Right renal cortex interstitium (tissue), 3 donors: ENCODE measurements around the gene OGA. TPM values are rescaled to one million over a fixed set of nuclear protein-coding genes. Genes with fewer than 3 reads are reported as not detected.
"Not testable (repeated sequence)": the region's sequence is repeated elsewhere in the genome, so short reads cannot be mapped to it uniquely, and the experiment has no call there.

ENCODE experiments used
- DNase-seq, 3 donors: peaks; one replicate each; pipeline ENCODE4 v3.0.0-alpha.2; 2013; ENCODE audit warnings: low read depth in 3 of 3, low spot score in 2 of 3
- polyA plus RNA-seq, 3 donors: library from polyadenylated mRNA; unstranded; fragments of 120-200 nt; gene quantifications; one replicate each; pipeline ENCODE4 v1.2.1, GENCODE V29; 2013; ENCODE audit not compliant: insufficient read length in 3 of 3

Gene OGA
- polyA plus RNA-seq, 3 donors = 120 to 144 (median 140) TPM

DNA sequence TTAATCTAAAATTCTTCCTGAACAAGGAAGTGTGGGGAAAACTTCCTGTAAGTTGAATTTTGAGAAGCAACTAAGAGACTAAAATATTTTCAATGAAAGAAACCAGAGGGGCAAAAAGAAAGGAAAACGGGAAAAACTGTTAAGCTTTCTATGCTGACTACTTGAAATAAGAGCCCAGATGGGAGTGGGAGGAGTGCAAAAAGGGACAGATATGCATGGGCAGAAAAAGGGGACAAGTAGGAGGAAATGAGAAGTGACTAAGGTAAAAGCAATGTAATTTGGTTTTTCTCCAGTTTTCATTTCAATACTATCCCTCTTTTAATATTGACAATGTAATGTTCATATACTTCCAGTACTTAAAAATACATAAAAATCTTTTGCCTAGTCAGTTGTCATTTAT, 11.1 kb downstream of the OGA start:
- no peak for DNase-seq

DNA sequence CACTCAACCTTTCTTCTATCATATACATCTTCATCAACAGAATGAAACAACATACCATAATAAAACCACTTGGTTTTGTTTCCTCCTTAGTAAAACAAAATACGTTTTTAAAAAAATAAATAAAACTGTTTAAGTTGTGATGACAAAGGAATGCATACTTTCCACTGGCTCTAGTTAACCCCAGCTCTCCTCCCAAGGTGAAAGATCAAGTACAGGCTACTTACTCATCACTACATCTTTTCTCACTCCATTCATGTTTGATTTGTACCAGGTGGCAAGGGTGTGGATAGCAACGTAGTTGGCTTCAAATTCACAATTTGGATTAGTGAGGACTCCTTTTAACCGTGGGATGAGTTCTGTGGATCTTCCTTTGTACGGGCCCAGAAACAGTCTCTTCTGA, 14.7 kb downstream of the OGA start:
- no peak for DNase-seq

DNA sequence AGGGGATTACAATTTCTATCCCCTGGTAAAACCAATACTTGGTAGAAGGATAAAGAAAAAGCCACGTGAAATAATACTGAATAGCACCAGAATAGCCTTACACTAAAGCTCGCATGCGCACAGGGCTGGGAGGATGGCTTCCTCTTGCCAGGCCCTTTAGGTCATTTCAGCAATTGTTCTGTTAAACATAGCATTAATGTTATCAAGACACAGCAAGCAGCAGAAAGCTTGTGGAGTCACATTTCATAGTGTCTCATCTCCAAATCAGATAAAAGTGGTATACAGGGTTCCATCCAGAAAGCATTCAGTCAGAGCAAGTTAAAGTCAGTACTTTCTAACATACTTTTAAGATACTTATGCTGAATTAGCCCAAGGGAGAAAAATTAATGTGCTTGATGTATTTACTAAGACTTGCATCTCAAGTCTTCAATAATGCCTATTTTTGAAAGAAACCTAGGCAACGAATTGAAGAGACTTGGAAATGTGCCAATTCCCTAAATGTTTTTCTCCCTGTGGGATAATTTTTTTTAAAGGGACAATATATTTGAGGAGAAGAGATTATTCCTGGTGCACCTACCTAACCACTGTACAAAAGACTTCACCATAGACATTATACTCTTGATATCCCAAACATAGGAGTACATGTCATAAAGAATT, 20.7 kb downstream of the OGA start:
- no peak for DNase-seq

DNA sequence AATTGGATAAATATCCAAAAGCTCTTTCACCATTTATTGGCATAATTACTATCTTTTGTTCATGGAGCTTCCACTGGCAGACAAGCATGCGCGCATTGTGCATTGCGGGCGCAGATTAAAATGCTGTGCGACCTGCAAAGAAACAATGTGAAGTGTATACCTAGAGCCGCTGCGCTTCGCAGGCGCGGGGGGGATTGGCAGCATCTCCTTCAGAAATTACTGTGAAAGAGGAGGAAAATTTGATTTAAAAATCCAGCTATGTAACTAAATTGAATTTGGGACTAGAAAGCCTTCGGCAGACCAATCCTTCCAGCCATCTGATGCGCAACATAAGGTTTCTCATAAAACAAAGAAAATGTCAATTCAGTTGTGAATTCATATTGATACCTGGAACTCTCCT, 24.7 kb downstream of the OGA start:
- no peak for DNase-seq

DNA sequence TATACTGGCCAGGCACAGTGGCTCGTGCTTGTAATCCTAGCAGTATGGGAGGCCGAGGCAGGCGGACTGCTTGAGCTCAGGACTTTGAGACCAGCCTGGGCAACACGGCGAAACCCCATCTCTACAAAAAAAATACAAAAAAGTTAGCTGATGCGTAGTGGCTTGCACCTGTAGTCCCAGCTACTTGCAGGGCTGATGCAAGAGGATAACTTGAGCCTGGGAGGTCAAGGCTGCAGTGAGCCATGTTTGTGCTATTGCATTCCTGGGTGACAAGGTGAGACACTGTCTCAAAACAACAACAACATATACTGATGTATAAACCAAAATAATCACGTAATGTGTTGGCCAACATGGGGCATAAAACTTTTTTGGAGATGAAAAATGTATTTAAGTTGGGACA, 28.6 kb downstream of the OGA start:
- no peak for DNase-seq

DNA sequence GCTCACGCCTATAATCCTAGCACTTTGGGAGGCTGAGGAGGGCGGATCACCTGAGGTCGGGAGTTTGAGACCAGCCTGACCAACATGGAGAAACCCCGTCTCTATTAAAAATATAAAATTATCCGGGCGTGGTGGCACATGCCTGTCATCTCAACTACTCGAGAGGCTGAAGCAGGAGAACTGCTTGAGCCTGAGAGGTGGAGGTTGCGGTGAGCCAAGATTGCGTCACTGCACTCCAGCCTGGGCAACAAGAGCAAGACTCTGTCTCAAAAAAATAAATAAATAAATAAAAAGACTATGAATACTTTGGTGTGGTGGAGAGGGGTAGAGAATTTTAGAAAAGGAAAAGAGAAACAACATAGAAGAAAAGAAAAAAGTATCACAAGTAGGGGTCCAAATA, 29.0 kb downstream of the OGA start:
- not testable (repeated sequence) for DNase-seq

DNA sequence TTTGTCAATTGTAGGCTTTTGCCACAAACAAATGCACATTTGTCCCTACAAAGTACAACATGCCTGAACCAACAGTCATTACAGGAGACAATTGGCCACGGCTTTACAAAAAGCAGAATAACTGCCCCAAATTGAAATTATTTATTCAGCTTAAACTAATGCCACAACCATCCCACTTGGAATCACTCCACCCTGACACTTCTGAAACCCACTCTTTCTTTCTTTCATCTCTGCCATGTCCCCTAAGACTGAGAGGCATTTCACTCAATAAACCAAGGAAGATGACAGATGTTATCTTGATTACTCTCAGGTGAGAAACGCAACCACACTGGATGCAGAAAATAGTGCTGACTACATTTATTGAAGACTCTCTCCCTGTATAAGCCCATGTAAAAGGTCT, 32.4 kb downstream of the OGA start:
- no peak for DNase-seq

DNA sequence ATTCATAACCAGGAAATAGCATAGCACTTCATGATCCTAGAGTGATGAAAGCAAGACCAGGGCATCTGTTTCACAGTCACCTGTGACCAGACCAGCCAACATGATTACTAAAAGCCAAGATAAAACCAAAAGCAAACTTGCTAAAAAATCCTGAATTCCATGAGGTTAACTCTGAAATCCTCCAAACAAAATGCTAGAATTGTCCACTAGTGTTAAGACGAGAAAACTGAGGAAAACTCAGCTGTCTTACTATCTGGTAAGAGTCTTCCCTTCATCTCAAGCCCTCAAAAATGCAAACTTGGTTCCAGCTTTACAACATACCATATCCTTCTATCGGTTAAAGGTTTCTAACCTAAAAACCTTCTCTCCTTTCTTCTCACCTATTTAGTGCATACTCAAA, 33.7 kb downstream of the OGA start:
- DNase-seq = no peak

DNA sequence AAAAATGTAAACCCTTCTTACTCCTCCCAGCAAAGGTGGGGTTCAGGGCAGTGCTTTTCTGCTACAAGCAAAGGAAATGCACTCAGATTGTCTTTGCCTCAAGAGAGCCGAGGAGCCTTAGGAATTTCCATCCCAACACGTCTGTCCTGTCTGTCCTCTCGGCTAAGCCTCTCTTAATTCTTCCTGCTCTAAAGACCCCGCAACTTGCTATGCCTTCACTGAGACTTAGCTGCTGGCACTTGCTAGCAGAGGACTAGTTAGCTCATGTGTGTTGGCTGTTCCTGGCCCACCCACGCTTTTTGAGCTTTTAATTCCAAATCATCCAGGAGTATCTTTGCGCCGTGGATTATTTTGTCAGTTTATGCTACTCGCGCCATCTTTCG, 34.5 kb downstream of the OGA start:
- no peak for DNase-seq

DNA sequence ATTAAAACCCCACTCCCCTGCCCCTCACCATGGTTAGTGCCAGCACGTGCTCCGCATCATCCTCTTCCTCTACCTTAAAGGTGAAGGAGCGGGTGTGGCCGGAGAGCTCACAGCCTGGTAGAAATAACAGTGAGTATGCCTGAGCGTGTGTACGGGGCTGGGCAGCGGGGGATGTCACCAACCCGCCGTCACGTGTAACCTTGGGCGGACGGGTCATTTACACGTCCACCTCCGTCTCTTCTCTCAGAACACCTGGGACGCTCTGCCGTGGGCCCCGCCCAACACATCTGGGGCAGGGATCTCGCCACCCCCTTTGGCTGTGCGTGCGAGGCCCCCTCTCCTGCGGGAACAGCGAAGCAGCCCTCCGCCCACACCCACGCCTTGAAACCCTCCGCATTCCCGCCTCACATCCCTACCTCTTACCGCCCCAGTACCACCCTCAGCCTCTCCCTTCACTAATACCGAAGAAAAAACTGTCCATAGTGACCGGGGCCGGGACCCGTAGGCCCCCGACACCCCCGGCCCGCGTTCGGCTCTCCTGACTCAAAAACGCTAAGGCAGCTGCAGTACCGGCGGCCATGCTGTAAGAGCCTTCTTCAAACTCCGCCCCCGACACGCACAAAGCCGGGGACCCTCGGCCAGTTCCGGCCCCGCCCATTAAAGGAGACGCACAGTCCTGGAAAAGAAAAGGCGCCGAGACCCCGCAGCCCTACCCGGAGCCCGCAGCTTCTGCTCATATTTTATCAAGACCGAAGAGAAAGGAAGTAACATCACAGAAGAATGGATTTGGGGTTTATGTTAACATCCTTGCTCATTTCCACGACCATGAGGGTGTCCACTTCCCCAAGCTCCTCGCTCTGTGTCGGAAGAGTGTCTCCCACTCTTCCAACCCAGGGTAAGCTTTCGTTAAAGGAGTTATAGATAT, 35.2 kb downstream of the OGA start, which contains the start of gene NPM3:
Gene NPM3 (minus strand): TSS at position 636 of the 925 bp plus-strand sequence. CDS start 56 bp downstream, at position 580.
- DNase-seq = peak in 2 of 3 donors; percentile 64 to 80

DNA sequence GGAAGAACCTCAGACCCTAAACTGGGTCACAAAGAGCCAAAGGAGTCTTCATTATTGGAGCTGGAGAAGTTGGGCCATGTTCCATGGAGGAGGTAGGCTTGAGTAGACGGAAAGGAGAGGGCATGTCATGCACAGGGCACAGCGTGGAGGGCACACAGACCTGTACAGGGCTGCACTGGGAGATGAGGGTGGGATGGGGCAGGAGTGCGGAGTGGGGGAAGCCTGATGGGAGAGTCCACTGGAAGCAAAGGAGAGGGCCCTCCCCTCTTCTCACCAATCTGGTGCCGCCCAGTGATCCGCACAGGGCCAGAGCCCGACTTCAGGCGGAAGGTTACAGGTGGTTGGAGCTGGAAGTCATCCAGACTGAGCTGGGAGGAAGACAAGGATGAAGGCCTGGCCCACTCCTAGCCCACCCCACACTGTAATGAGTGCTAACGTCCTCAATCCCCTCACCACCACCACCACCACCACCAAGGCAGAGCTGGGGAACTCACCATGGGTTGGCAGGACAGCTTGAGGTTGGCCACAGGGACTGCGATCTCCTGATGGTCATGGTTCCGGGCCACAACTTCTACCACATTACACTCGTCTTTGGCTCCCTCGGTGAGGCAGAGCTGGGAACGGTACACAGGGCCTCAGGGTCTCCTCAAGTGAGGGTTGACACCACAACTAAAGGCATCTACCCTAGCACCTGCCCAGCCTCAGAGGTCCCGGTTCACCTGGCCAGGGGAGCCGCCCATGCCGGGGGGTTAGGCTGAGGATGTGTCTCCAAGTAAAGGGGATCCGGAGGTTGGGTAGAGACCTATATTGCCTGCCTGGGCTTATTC, 36.0 kb downstream of the OGA start:
- no peak for DNase-seq

DNA sequence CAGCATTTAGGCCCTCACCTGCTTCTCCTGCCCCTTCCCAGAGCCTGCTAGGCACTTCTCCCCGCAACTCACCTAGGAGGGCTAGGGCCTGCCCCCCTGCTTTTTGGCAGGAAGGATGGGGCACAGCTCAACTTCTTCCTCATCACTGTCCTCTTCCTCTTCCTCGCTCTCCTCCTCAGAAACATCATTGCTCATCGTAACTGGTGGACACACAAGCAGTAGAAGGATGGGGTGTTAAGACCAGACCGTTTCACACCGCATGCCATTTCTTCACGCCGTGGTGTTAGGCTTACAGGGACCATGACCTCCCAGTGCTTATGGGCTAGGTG, 36.6 kb downstream of the OGA start:
- DNase-seq = no peak

DNA sequence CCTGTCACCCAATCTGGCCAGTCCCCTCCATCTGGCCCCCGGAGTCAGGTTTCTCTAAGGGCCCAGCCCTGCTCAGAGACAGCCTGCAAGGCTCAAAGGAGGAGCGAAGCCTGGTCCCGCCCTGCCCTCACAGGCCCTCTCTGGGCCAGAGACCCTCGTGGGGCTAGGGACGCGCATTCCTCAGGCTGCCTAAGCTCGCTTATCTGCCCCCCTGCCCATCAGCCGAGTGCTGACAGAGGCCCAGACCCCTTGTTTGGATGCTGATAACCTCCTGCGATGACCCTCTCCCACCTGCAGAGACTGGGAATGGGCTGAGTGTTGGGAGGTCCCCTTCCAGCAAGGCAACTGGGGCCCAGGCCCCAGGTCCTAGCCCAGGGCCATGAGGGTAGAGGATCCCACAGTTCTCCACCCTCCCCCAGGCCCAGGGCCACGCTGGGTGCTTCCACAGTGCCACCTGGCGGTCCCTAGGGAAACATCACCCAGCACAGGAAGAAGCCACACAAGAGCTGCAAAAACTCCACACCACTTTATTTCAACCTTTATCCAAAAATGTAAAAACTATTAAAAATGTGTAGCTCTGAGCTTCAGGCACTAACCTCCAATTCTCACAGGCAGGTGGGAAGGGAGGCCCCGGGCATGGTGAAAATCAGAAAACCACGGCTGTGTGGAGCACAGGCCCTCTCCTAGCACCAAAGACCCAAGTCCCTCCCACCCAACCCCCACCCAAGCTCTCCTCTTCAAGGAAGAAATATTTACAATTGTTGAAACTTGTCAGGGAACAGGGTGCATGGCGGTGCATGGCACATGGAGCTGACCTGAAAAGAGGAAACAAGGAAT, 37.2 kb downstream of the OGA start:
- DNase-seq = no peak

DNA sequence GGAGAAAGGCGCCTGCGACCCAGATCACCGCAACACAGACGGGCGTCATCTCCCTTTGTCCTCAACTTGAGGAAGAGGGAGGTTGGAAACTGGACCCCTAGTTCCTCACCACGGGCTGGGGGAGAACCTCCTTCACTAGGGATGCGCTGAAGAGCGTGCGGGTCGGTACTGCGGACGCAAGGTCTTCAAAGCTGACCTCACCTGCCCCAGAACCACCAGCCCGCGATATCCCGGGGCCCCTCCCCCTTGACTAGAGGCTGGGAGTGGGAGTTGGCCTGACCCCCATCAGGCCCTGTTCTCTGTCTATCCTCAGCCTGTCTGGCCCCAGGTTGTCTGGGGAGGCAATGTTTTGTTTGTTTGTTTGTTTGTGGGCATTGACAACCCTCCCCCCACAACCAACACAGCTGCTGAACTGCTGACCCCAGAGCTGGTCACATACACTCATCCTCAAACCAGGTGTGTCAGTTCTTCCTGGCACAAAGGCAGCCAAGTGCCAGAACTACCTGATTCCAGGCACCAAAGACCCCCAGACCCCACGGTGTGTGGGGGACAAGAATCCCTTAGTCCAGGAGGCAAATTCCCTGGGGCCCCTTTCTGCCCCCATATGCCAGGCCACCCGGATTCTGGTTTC, 37.9 kb downstream of the OGA start:
- no peak for DNase-seq

DNA sequence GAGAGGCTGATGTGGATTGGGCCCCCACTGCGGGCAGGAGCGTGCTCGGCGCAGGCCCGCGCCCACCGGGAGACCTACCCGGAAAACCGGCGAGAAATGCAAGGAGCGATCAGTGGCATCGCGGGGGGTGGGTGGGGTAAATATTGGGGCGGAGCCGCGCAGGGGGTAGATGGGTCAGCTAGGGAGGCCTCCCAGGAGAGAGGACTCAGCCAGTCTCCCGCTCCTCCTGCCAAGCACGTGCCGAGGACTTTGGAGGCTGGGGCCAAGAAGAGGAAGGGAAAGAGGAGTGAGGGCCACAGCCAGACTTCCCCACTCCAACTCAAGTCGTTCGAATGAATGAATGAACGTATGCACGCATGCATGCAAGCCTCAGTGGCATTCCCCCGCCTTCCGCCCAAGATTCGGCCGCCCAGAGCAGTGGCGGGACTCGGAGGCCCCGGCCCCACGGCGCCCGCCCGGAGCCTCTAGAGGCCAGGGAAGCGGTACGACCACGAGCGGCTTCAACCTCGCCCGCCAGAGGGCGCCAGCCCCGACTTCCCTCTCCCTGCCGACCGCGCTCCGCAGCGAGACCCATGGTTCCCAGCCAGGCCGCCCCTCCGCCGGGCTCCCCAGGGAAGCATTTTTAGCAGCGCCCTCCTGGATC, 38.6 kb downstream of the OGA start:
- DNase-seq = no peak

DNA sequence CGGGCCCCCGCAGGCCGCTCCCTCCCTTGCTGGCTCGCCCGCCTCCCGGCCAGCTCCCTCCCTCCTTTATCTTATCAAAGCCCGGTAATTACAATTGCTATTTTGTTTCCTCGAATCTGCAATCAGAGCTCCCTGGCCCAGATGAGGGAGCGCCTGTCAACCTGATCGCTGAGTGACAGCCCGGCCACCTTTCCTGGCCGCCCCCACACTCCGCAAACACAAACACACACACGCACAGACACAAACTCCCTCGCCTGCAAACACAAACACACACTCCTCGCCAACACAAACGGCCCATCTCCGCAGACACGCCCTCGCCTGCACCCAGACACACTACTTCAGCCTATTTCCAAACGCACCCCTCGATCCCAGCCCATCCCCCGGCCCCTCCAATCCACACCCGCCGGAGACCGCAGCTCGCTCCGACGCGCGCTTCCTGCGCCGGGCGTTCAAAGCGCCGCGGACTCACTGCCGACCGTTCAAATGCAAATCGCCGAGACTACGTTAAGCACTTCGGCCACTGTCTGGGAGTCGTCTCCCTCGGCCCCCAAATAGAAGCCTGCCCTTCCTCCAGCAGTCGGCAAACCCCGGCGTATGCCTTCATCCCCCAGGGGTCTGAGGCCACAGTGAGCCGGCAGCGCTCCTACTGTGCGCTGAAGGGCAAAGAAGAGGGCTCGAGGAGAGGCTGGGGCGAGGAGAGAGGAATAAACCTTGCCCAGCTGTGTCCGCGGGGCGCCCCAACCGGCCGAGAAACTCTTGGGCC, 39.3 kb downstream of the OGA start:
- DNase-seq = no peak

DNA sequence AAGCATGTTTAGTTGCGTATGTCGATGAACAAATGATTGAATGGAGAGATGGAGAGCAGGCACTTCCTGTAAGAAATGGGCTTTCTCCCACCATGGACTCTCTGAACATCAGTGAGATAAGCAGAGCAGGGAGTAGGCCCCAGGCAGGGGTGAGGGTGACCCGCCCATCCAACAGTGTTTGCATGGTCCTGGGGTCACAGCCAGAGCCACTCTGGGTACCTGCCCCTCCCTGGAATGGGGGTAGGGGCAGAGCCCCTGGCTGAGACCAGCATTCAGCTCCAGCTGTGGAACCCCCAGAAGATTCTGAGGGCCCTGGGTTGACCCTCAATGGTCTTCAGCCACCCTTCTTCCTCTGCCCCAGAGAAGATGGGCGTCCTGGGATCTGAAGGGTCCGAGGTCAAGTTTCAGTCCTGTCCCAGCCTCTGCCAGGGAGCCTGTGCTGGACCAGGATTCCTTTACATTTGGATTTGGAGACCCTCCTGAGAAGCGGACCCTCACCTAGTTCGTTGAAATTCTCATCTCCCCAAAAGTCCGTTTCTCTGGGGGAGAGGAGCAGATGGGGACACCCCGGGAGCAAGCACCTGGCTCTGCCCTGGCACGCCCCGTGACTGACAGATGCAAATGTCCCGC, 40.0 kb downstream of the OGA start:
- no peak for DNase-seq

DNA sequence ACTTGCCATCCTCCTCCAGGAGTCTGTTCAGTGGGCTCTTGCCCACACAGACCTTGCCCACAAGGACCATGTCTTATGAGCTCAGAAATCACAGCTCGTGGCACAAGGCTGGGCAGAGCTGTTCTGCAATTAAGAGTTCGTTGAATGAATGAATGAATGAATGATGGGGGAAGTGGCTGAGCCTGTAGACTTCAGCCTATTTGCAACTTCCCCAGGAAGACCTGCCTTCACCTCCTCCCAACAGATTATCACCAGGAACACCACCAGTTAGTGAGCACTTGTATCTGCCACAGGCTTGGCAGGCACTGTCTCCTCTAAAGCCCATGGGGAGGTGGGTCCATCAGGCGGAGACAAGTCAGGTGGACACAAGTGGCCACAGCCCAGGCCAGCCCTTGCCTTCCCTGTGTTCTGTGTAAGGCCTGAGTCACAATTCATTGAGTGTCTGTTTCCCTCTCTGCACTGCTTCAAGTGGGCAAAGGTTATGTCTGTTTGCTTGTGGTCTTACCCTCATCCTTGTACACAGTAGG, 40.6 kb downstream of the OGA start:
- no peak for DNase-seq
